Lower leg skin (tissue), 3 donors: ENCODE measurements around the gene CLASP1.

Experiments used
- POLR2A ChIP-seq, 2 donors: fragments of 450-650 bp; IDR thresholded peaks; one replicate each; pipeline ENCODE4 v1.6.1; 2016 to 2017; ENCODE audit warnings: antibody characterized with exemption in 2 of 2, mild to moderate bottlenecking in 1 of 2, moderate library complexity in 1 of 2
- TF ChIP-seq, protein P1 (sequence below), 3 donors: fragments of 450-650 bp; IDR thresholded peaks; one replicate each; pipeline ENCODE4 v1.5.1; 2016; ENCODE audit warnings: antibody characterized with exemption in 3 of 3, mild to moderate bottlenecking in 3 of 3, moderate library complexity in 2 of 3

- TF ChIP-seq, protein P1, sequence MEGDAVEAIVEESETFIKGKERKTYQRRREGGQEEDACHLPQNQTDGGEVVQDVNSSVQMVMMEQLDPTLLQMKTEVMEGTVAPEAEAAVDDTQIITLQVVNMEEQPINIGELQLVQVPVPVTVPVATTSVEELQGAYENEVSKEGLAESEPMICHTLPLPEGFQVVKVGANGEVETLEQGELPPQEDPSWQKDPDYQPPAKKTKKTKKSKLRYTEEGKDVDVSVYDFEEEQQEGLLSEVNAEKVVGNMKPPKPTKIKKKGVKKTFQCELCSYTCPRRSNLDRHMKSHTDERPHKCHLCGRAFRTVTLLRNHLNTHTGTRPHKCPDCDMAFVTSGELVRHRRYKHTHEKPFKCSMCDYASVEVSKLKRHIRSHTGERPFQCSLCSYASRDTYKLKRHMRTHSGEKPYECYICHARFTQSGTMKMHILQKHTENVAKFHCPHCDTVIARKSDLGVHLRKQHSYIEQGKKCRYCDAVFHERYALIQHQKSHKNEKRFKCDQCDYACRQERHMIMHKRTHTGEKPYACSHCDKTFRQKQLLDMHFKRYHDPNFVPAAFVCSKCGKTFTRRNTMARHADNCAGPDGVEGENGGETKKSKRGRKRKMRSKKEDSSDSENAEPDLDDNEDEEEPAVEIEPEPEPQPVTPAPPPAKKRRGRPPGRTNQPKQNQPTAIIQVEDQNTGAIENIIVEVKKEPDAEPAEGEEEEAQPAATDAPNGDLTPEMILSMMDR (IDR thresholded peaks at IDR 0.05): no peak
- no peak for TF ChIP-seq POLR2A (IDR thresholded peaks at IDR 0.05)
Observed at GRCh38 chr2:121595012-121595891, 54.0 kb downstream of the CLASP1 start.
